ENCODE data around the gene SELENOH.

DNA sequence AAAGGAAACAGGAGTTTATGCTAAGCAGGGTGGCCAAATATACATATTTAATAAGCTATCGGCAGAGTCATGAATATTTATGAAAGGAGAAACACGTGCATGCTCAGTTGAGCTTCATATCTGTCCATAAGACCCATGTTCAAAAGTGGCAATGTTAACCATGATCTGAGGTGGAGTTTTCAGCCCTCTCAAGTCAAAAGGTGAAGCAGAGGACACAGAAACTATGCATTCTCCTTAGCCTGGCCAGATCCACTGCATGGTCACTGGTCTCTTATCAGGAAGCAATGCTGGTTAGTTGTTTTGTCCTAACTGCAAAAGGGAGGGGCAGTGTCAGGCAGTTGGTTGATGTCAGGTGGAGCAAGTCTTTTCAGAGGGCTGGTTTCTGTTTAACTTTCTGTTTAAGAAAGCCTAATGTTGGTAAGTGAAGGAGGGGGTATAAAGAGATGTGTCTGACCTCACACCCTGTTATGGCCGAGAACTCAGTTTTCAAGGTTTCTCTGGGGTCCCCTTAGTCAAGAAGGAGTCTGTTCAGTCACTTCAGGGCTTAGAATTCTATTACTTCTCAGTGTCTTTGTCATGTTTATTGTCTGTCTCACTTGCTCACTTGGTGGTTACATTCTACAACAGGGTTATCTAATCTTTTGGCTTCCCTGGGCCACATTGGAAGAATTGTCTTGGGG is 5.5 kb upstream of the SELENOH start:
- TF ChIP-seq, protein P1, sequence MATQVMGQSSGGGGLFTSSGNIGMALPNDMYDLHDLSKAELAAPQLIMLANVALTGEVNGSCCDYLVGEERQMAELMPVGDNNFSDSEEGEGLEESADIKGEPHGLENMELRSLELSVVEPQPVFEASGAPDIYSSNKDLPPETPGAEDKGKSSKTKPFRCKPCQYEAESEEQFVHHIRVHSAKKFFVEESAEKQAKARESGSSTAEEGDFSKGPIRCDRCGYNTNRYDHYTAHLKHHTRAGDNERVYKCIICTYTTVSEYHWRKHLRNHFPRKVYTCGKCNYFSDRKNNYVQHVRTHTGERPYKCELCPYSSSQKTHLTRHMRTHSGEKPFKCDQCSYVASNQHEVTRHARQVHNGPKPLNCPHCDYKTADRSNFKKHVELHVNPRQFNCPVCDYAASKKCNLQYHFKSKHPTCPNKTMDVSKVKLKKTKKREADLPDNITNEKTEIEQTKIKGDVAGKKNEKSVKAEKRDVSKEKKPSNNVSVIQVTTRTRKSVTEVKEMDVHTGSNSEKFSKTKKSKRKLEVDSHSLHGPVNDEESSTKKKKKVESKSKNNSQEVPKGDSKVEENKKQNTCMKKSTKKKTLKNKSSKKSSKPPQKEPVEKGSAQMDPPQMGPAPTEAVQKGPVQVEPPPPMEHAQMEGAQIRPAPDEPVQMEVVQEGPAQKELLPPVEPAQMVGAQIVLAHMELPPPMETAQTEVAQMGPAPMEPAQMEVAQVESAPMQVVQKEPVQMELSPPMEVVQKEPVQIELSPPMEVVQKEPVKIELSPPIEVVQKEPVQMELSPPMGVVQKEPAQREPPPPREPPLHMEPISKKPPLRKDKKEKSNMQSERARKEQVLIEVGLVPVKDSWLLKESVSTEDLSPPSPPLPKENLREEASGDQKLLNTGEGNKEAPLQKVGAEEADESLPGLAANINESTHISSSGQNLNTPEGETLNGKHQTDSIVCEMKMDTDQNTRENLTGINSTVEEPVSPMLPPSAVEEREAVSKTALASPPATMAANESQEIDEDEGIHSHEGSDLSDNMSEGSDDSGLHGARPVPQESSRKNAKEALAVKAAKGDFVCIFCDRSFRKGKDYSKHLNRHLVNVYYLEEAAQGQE (IDR thresholded peaks at IDR 0.05; ENCODE audit: insufficient read depth in 1 of 2, low read depth in 2 of 2, low read length in 2 of 2), result no peak
- TF ChIP-seq POLR2AphosphoS5 (IDR thresholded peaks at IDR 0.05; ENCODE audit: low read depth, low read length) (no peak), SIN3A (IDR thresholded peaks at IDR 0.05; ENCODE audit: borderline replicate concordance, insufficient read depth, low read length) (no peak)

Data from PFSK-1 (cell line).